IPS-NIHi7 (cell line): ENCODE measurements around the gene C5orf15.

Experiments
- DNase-seq: peaks from one replicate; pipeline ENCODE4 v3.0.0; 2012; ENCODE audit warnings: mixed read lengths; ENCODE audit errors: extremely low spot score

Gene C5orf15

DNA sequence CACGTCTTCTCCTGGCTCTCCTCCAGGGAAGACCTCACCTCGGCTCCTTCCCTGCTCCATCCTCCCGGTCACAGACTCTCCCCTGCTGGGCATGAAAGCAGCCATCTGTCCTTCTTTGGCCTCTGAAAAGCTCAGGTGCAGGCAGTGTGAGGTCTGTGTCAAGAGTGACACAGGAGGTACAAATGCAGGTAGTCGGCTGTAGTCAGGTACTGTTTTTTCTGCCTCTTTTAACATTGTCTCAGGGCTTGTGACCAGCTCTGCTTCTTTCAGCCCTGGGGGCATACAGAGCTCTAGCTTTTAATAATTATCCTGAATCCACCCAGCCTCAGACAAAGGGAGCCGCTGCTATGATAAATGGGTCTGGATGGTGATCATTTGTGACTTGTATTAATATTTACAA lies 46.4 kb downstream of the C5orf15 start:
- DNase-seq, result no peak

DNA sequence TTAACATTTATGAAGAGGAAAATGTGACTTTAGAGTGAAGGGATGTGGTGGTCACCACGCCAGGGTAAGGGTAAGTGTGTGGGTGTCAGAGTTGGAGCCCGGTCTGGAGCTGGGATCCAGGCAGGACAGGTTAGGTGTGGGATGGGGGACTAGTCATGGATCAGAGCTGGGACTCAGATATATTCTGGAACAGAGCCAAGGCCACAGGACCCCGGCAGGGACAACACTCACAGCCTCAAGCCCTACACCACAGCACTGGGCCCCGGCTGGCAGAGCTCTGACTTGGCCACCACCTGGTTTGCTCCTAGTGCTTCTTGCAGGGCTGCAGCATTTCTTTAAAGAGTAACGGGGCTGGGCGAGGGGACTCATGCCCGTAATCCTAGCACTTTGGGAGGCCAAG lies 47.4 kb downstream of the C5orf15 start:
- DNase-seq, result no peak

DNA sequence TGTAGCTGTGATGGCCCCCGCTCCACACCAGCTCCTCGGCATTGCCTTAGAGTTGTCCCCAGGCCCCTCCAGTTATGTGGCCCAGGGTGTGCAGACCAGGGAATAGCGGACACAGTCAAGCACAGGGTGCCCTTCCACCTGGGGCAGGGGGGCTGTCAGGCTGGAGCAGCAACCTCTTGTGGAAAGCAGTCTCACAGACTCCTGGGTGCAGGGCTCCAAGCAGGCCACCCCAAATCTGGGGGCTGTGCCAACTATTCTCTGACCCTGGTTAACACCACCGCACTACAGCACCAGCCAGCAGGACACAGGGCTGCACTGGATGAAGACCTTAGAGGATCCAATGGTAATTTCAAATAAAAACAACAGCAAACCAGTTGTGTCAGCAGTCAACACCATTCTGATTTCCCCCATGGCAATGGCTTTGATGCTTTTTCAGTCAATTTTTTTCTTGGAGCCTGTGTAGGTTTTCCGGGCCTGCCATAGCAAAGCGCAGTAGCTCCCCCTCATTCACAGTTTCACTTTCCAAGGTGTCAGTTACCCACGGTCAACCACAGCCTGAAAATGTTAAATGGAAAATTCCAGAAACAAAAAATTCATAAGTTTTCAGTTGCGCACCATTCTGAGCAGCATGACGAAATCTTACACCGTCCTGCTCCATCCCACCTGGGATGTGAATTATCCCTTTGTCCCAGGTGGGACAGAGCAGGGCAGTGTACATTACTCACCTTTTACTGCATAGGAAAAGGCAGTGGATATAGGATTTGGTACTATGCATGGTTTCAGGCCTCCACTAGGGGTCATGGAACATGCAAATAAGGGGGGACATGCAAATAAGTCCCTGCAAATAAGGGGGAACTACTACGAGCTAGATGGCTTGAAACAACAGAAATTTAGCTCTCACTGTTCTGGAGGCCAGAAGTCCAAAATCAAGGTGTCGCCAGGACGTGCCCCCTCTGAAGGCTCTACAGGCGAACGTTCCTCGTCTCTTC lies 49.0 kb downstream of the C5orf15 start:
- no peak for DNase-seq

DNA sequence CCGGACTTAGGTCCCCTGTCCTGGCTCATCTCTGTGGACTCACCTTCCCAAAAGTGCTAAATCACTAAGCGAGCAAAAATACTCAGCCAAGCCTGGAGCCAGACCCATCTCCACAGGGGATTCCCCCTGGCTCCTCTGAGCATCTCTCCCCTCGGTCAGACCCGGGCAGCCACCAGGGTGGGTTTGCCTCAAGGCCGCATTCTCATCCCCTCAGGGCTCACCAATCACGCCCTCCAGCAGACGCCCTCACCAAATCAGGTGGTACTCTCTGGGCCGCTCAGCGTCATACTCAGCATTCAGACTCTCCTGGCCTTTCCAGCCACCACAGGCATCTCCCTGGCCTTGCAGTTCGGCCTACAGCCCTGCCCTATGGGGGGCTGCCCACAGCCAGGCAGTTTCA lies 49.7 kb downstream of the C5orf15 start:
- DNase-seq, result no peak

DNA sequence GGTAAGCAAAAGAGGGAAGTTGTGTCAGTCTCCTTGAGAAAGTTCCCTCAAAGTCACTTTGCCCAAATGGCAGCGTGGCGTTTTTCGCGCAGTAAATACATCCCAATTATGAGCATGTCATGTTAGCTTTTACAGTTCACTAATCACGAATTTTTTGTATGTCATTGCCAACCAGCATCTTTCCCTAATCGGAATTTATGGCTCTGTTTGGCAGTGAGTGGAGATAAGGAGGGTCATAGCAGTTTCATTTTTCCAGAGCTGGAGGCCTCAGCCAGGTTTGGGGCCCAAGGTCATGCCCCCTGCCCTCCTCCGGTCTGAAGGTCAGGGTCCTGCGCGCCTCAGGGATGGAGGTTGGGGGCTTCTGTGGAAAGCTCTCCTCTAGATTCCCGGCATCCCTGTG lies 50.1 kb downstream of the C5orf15 start:
- no peak for DNase-seq

DNA sequence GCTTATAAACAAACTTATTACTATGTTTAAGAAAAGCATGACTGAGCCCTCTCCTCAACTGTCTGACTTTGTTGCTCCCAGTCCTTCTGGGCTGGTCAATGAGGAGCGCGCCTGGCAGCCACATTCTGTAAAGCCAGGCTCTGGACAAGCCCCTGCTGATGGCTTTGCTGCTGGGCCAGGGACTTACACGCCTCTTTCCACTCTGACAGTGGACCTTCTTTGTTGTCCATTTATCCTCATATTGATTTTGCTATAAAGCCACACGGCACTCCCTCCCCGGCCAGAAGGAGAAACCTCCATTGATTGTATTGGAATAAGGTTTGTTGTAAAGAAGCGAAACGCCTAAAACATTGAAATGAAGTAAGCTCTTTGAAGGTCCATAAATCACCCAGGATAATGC lies 50.6 kb downstream of the C5orf15 start:
- no peak for DNase-seq

DNA sequence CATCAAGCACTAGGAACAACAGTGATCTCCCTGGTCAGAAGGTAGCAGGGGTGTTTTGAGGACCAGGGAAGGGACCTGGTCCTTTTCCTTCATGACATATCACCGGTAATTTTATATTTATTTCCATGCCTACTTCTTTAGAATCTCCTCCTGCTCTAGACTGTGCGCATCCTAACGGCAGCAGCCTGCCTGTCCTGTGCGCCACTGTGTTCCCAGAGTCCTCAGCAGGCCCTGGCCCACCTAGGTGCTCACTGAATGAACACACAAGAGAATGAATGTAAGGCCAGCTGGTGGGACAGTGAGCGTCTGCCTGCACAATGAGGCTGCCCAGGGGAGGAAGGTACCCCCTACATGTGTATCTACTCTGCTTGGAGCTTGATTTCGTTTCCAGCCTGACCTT lies 51.5 kb downstream of the C5orf15 start:
- no peak for DNase-seq

DNA sequence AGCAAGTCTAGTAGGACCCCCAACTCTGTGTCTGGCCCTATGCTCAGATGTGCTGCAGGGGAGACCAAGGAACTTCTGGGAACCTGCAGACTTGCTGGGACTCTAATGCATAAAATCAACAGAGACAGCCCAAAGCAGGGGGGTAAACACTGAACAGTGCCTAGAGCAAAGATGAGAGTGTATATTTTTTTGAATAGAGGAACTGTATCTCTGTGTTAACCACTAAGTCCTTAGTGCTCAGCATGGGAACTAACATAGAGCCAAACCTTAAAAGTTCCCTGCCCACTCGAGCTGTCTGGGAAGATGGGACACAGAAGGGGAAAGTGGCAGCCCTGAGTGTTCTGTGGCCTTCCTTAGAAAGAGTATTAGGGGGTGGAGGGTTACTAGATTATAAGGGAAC lies 51.9 kb downstream of the C5orf15 start:
- no peak for DNase-seq

DNA sequence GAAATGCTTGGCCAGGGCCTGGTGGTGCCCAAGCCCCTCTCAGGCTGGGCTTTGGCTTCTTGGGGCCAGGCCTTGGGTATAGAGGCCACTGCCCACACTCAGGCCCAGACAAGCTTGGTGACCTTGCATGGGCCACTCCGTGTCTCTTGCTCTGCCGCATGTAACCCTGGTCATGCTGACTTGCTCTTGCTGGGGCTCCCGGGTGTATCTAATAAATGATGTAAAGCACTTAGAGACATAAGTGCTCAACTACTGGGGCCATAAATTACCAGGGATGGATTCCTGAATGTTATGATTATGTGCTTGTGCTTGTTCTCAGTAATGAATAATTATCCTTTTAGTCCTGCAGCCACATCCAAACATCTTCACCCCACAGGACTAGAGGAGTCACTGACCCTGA lies 54.0 kb downstream of the C5orf15 start:
- no peak for DNase-seq

DNA sequence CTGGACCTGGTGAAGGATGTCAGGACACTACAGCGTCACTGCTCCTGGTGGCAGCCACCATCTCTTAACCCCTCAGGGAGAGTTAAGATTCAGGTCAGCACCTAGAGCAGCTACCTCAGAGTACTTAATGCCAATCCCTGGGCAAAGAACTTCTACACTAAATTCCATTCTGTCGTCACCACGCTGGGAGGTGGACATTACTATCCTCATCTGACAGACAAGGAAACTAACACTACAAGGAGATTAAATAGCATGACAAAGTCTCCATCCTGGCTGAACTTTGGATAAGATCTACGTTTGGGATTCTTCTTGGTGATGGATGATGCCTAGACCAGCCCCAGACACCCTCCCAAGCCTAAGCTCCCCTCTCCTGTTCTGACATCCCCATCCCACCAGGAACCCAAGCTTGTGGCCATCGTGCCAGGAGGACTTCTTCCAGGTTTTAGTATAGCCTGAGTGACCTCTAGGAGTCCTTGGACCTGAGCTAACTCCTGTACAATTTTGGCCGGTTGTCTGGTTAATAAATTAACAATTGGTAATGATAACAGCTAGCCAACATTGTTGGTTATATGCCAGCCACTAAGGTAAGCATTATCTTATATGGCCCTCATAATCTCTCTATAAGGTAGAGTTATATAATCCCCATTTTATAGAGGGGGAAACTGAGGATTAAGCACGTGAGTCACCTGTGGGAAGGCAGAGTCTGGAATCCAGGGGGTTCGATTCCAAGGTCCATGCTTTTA lies 54.8 kb downstream of the C5orf15 start:
- DNase-seq, result no peak

DNA sequence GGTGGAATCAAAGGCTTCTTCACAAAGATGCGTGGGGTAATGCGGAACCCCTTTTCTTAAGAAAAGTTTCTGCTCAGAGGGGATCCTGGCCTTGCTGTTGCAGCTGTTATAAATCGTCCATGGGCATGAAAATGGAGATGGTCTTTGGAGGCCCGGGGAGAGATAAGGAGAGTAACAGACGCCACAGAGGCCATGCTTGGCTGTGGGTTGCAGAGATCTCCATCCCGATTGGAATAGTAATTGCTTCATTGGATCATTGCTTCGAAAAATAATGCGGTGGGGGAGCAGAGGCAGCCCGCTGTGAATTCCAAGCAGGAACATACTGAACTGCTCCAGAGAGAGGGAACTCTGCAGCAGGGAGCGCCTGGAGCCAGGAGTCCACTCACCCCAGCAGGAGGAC lies 55.5 kb downstream of the C5orf15 start:
- DNase-seq, result no peak

DNA sequence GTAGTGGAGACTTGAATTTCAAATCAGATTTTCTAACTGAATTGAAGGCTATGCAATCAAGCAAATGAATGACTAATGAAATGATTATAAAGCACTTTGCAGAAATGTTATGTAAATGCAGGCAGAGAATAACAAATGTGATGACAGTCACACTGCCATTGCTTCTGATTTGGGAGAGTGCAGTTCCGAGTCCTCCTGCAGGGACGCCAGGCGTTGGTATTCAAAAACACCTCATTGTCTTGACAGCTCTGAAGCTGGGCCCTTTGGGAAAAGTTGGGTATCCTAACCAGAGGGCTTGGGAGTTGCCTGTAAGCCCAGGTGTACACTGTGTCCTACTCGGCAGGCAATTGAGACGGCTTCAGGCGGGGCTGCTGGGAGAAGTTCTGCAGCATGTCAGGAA lies 57.9 kb downstream of the C5orf15 start:
- DNase-seq, result no peak

DNA sequence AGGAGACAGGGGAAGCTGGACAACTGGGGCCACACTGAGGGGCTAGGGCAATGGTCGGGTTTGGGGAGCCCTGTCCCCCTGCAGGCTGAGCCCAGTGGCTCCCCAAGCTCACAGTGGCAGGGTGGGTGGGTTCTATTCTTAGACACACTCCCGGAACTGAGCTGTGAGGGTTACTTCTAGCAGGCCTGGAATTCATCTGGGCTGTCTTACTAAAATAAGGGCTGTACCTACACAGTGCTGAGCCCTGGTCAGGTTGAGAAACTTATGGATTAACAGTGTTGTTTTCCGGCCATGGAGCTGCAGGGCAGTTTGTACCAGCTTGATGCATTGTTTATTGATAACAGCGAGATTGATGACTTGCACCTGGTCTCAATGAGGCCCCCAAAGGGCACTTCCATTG lies 58.8 kb downstream of the C5orf15 start:
- DNase-seq, result no peak

DNA sequence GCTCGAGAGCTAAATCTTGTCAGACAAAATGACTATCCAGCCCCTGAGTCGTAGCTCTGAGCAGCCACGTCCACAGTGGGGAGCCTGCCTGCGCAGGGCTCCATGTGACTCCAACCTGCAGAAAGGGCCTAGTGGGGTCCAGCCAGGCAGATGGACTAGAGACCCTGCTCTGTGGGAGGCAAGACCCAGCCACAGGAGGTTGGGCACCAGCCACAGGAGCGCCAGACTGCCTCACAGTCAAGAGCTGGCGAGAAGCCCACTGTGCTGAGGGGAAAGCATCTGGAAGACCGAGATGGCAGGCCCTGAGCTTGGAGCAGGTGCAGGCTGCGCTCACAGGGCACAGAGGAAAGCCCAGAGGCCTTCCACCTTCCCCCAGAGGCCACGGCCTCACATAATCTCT lies 61.4 kb downstream of the C5orf15 start:
- DNase-seq, result no peak

DNA sequence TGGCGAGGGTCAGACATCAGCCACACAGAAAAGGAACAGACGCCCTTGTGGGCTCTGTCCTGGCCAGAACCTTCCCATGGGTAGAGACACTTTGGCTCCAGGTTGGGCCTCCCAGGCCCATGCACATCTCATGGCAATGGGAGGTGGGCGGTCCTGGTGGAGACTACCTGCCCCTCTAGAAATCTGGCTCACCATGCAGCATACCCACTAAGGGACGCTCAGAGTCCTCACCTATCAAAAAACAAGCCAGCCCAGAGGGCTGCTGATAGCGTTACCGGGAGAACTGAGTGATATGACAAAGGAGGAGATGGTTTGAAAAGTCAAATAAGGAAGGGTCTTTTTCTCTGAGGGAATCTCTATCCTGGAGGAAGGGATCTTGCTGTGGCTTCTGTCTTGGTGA lies 62.1 kb downstream of the C5orf15 start:
- no peak for DNase-seq
